ENCODE results near the gene TAAR2. TPM values are rescaled to one million over a fixed set of nuclear protein-coding genes. Genes with fewer than 3 reads are reported as not detected.

TAAR2 gene
- total and polyA plus RNA-seq, 2 of the 8 experiments (the other 6 are each of a cell fraction or from before 2014, with no cell fraction given), result not detected

DNA sequence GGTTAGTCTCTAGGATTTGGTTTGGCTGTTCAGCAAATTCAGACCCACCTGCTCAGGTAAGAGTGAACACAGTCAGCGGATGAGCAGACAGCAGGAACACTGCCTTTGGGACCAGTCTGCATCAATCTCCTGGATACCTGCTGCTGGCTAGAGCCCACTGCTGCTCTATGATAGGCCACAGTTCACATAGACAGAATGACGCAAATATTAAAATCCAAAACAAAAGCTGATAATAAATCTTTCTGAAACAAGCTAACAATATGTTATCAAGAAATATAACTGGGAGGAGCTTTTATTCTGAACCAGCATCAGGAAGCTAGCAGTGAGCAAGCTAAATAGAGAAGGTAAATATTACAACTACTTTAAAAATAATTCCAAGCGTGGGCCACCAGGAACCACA, 35.0 kb upstream of the TAAR2 start, which contains the start of gene TAAR1:
Gene TAAR1 (minus strand): TSS at position 101 of the 400 bp plus-strand sequence. CDS start 13,179 bp downstream, outside the sequence.
- Histone ChIP-seq H2BK12ac (ENCODE audit: low read depth, low read length) (no peak within 1 kb of the TSS), H3K36me3 (ENCODE audit: control insufficient read depth in 2 of 4, insufficient read depth in 4 of 4, low read length in 3 of 4) (no peaks in the 10 kb centered on the region), H3K23ac (ENCODE audit: insufficient read length) (no peak within 1 kb of the TSS), H3K79me2 (ENCODE audit: control insufficient read depth in 1 of 2, insufficient read depth in 2 of 2, low read length in 2 of 2) (no peaks in the 10 kb centered on the region), H3K4ac (replicated peaks; ENCODE audit: insufficient read length, low read depth, low read length) (no peak within 1 kb of the TSS), H3K9ac (replicated peaks in 1 of 4; ENCODE audit: extremely low read depth in 1 of 4, low read depth in 3 of 4, low read length in 3 of 4) (no peak within 1 kb of the TSS), H4K5ac (ENCODE audit: insufficient read length, low read depth, low read length) (no peak within 1 kb of the TSS), H2AK5ac (ENCODE audit: low read depth, low read length) (no peak within 1 kb of the TSS), H3K23me2 (ENCODE audit: low read depth, low read length) (no peaks in the 10 kb centered on the region), H3K4me2 (ENCODE audit: insufficient read depth in 1 of 2, low read depth in 2 of 2, low read length in 2 of 2) (no peak within 1 kb of the TSS), H4K8ac (ENCODE audit: extremely low read depth, insufficient read depth, low read length) (no peak within 1 kb of the TSS), H2BK5ac (ENCODE audit: low read depth, low read length) (no peak within 1 kb of the TSS), H3K9me3 (ENCODE audit: insufficient read depth in 2 of 2, low read depth in 1 of 2, low read length in 1 of 2) (no peaks in the 10 kb centered on the region), H2BK20ac (ENCODE audit: low read length) (no peak within 1 kb of the TSS), H3K27me3 (replicated peaks in 1 of 4; ENCODE audit: control insufficient read depth in 3 of 4, extremely low read depth in 1 of 4, insufficient read depth in 3 of 4, low read length in 3 of 4) (no peaks in the 10 kb centered on the region), H2BK15ac (ENCODE audit: low read length) (no peak within 1 kb of the TSS), H3K56ac (replicated peaks; ENCODE audit: insufficient read length, low read depth, low read length) (no peak within 1 kb of the TSS), H4K20me1 (replicated peaks in 1 of 2; ENCODE audit: control insufficient read depth in 1 of 2, insufficient read depth in 2 of 2, low read length in 2 of 2) (no peaks in the 10 kb centered on the region), H2AFZ (ENCODE audit: low read length) (no peak within 1 kb of the TSS), H2BK120ac (replicated peaks; ENCODE audit: low read depth, low read length) (no peak within 1 kb of the TSS), H3K79me1 (ENCODE audit: low read depth, low read length) (no peaks in the 10 kb centered on the region), H3K18ac (ENCODE audit: extremely low read depth, low read length) (no peak within 1 kb of the TSS), H3K14ac (ENCODE audit: insufficient read length) (no peak within 1 kb of the TSS), H3K4me1 (replicated peaks in 1 of 4; ENCODE audit: control insufficient read depth in 3 of 4, insufficient read depth in 4 of 4, low read length in 3 of 4) (no peaks in the 10 kb centered on the region), H3K27ac (ENCODE audit: low read depth, low read length) (no peak within 1 kb of the TSS), H4K91ac (replicated peaks; ENCODE audit: insufficient read length, low read length) (no peak within 1 kb of the TSS), H3K4me3 (ENCODE audit: extremely low read depth in 1 of 4, insufficient read depth in 2 of 4, low read depth in 3 of 4, low read length in 4 of 4) (no peak within 1 kb of the TSS)
- POLR2A ChIA-PET (ENCODE audit: partially characterized antibody), result no interaction called here
- 96% methylated on average over 3 of the region's 3 CpGs; no CpG with 5 or more reads in 1 of the 2 experiments for WGBS, 2 experiments (ENCODE audit: extremely low coverage in 1 of 2, insufficient coverage in 1 of 2, insufficient read length in 1 of 2, insufficient replicate concordance in 2 of 2, low coverage in 1 of 2, low lambda C conversion rate in 2 of 2, missing lambda C conversion rate in 1 of 2)
- CTCF ChIA-PET (ENCODE audit: partially characterized antibody), result interaction anchor here (1.0 to 1.4 kb wide), 4 partner anchors 10 to 104 kb away, joined by 3 to 4 read pairs (median 3); no protein-coding TSS in a partner anchor
- no peak for FAIRE-seq
- no peak for DNase-seq (ENCODE audit: low read depth in 1 of 2, low spot score in 2 of 2)
- TF ChIP-seq ASH2L (IDR thresholded peaks at IDR 0.05; ENCODE audit: low read length), result no peak
- TF ChIP-seq RFX5 (IDR thresholded peaks at IDR 0.05; ENCODE audit: borderline replicate concordance, low read depth, low read length), result no peak
- no peak for TF ChIP-seq GABPA (IDR thresholded peaks at IDR 0.05; ENCODE audit: borderline replicate concordance, insufficient read depth, low read length)
- no peak for TF ChIP-seq YY1 (IDR thresholded peaks at IDR 0.05; ENCODE audit: low read depth, low read length)
- no peak for TF ChIP-seq BCL11A (IDR thresholded peaks at IDR 0.05; ENCODE audit: low read depth in 2 of 2, low read length in 2 of 2)
- TF ChIP-seq SIRT6 (IDR thresholded peaks at IDR 0.05; ENCODE audit: low read length), result no peak
- no peak for TF ChIP-seq JUND (IDR thresholded peaks at IDR 0.05; ENCODE audit: low read length)
- no peak for TF ChIP-seq CBX8 (IDR thresholded peaks at IDR 0.05; ENCODE audit: borderline replicate concordance, low read depth, low read length)
